SK-N-SH (cell line): ENCODE results near the gene CDKN3.

Source experiments
- CHD2 ChIP-seq: fragments of 150-350 bp; IDR thresholded peaks from 2 replicates; pipeline ENCODE4 v1.6.1; 2018; ENCODE audit warnings: low read length; ENCODE audit not compliant: partially characterized antibody
- FOXM1 ChIP-seq: IDR thresholded peaks from 2 replicates; pipeline ENCODE4 v1.4.0; 2012; ENCODE audit warnings: low read depth, mild to moderate bottlenecking
- GATA2 ChIP-seq: sonication (generic); formaldehyde crosslinking; IDR thresholded peaks from 2 replicates; pipeline ENCODE4 v1.5.0; 2020; ENCODE audit warnings: mild to moderate bottlenecking, missing genetic modification reagents
- MAX ChIP-seq: IDR thresholded peaks from 2 replicates; pipeline ENCODE4 v1.4.0; 2012; ENCODE audit warnings: low read depth
- POLR2AphosphoS5 ChIP-seq: IDR thresholded peaks from 2 replicates; pipeline ENCODE4 v1.6.1; 2012; ENCODE audit warnings: low read depth, low read length
- RCOR1 ChIP-seq: fragments of 150-350 bp; IDR thresholded peaks from 2 replicates; pipeline ENCODE4 v1.6.1; 2017; ENCODE audit warnings: antibody characterized with exemption, low read length
- SMC3 ChIP-seq: IDR thresholded peaks from 2 replicates; pipeline ENCODE4 v1.6.1; 2012; ENCODE audit warnings: low read depth, low read length, improper control_type of control experiment
- YY1 ChIP-seq: IDR thresholded peaks from 2 replicates; pipeline ENCODE4 v1.4.0; 2012; ENCODE audit warnings: low read depth, mild to moderate bottlenecking
- TF ChIP-seq, protein P1 (sequence below): fragments of 200-600 bp; sonication (generic); IDR thresholded peaks from 2 replicates; pipeline ENCODE4 v1.6.1; 2017; ENCODE audit warnings: antibody characterized with exemption, mild to moderate bottlenecking, moderate library complexity
- TF ChIP-seq, protein P2 (sequence below): IDR thresholded peaks from 2 replicates; pipeline ENCODE4 v1.6.1; 2012; ENCODE audit warnings: mild to moderate bottlenecking, low read depth, low read length, moderate library complexity

DNA sequence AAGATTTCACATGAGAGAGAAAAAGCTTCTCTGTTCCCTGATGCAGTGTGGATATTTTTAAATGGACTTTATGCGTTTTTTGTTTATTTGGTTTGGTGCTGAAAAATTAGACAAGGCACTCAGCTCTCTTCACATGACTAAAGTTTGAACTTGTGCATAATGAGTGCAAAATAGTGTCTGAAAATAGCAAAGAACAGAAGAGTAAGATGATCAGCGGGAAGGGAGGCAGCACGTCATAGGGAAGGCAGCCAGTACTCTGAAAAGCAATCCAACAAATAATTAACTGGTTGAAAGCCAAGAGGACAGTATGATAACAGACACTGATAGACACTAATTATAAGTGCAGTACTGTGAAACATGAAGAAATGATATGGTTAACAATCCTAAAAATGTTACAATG, 46.6 kb upstream of the CDKN3 start:
- TF ChIP-seq, protein P1, sequence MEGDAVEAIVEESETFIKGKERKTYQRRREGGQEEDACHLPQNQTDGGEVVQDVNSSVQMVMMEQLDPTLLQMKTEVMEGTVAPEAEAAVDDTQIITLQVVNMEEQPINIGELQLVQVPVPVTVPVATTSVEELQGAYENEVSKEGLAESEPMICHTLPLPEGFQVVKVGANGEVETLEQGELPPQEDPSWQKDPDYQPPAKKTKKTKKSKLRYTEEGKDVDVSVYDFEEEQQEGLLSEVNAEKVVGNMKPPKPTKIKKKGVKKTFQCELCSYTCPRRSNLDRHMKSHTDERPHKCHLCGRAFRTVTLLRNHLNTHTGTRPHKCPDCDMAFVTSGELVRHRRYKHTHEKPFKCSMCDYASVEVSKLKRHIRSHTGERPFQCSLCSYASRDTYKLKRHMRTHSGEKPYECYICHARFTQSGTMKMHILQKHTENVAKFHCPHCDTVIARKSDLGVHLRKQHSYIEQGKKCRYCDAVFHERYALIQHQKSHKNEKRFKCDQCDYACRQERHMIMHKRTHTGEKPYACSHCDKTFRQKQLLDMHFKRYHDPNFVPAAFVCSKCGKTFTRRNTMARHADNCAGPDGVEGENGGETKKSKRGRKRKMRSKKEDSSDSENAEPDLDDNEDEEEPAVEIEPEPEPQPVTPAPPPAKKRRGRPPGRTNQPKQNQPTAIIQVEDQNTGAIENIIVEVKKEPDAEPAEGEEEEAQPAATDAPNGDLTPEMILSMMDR = no peak
- no peak for TF ChIP-seq CHD2
- no peak for TF ChIP-seq MAX
- TF ChIP-seq FOXM1 = no peak
- no peak for TF ChIP-seq SMC3
- TF ChIP-seq, protein P2, sequence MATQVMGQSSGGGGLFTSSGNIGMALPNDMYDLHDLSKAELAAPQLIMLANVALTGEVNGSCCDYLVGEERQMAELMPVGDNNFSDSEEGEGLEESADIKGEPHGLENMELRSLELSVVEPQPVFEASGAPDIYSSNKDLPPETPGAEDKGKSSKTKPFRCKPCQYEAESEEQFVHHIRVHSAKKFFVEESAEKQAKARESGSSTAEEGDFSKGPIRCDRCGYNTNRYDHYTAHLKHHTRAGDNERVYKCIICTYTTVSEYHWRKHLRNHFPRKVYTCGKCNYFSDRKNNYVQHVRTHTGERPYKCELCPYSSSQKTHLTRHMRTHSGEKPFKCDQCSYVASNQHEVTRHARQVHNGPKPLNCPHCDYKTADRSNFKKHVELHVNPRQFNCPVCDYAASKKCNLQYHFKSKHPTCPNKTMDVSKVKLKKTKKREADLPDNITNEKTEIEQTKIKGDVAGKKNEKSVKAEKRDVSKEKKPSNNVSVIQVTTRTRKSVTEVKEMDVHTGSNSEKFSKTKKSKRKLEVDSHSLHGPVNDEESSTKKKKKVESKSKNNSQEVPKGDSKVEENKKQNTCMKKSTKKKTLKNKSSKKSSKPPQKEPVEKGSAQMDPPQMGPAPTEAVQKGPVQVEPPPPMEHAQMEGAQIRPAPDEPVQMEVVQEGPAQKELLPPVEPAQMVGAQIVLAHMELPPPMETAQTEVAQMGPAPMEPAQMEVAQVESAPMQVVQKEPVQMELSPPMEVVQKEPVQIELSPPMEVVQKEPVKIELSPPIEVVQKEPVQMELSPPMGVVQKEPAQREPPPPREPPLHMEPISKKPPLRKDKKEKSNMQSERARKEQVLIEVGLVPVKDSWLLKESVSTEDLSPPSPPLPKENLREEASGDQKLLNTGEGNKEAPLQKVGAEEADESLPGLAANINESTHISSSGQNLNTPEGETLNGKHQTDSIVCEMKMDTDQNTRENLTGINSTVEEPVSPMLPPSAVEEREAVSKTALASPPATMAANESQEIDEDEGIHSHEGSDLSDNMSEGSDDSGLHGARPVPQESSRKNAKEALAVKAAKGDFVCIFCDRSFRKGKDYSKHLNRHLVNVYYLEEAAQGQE = no peak
- no peak for TF ChIP-seq YY1
- no peak for TF ChIP-seq GATA2 (CRISPR knock-in tag)
- TF ChIP-seq RCOR1 = no peak
- TF ChIP-seq POLR2AphosphoS5 = no peak
